GM19463 (cell line): ENCODE data around the gene RNF34.
"Not testable (repeated sequence)": the region's sequence is repeated elsewhere in the genome, so short reads cannot be mapped to it uniquely, and the experiment has no call there.

Source experiments
- ATAC-seq: cut with Tn5 transposase; IDR thresholded peaks from one replicate; pipeline ENCODE4 v1.9.1; 2021; ENCODE audit warnings: mild to moderate bottlenecking, moderate library complexity; ENCODE audit not compliant: unreplicated experiment

The RNF34 gene

GRCh38 chr12:121399391-121400331, at the start of gene RNF34:
Gene RNF34 (plus strand): TSS chr12:121400118. CDS start chr12:121400213, 95 bp downstream.
- ATAC-seq = peak; percentile 88

- ATAC-seq = peak; percentile 100
These were observed 47.9 kb upstream of the RNF34 start, which contains the start of gene ANAPC5 for GRCh38 chr12:121351820-121352681. Gene ANAPC5 (minus strand): TSS chr12:121352411. CDS start chr12:121352340, 71 bp downstream.

GRCh38 chr12:121352682-121353018, 47.3 kb upstream of the RNF34 start:
- ATAC-seq = no peak

- ATAC-seq = no peak
These were observed 44.1 kb upstream of the RNF34 start for GRCh38 chr12:121355818-121356217.

GRCh38 chr12:121356657-121357056, 43.3 kb upstream of the RNF34 start:
- ATAC-seq = no peak

- ATAC-seq = no peak
These were observed 42.6 kb upstream of the RNF34 start for GRCh38 chr12:121357331-121357730.

- ATAC-seq = no peak
These were observed 41.8 kb upstream of the RNF34 start for GRCh38 chr12:121358073-121358472.

- no peak for ATAC-seq
These were observed 35.2 kb upstream of the RNF34 start for GRCh38 chr12:121364683-121365121.

- no peak for ATAC-seq
These were observed 34.4 kb upstream of the RNF34 start for GRCh38 chr12:121365416-121366062.

- no peak for ATAC-seq
These were observed 33.9 kb upstream of the RNF34 start for GRCh38 chr12:121366063-121366459.

GRCh38 chr12:121371404-121371803, 28.5 kb upstream of the RNF34 start:
- no peak for ATAC-seq

- no peak for ATAC-seq
These were observed 26.2 kb upstream of the RNF34 start for GRCh38 chr12:121373755-121374154.

- ATAC-seq = not testable (repeated sequence)
These were observed 25.6 kb upstream of the RNF34 start for GRCh38 chr12:121374336-121374735.

GRCh38 chr12:121374945-121375584, 24.9 kb upstream of the RNF34 start:
- ATAC-seq = not testable (repeated sequence)

- ATAC-seq = no peak
These were observed 22.9 kb upstream of the RNF34 start for GRCh38 chr12:121376754-121377697.

GRCh38 chr12:121378736-121379135, 21.2 kb upstream of the RNF34 start:
- ATAC-seq = no peak

- ATAC-seq = no peak
These were observed 20.0 kb upstream of the RNF34 start for GRCh38 chr12:121379945-121380344.

- ATAC-seq = no peak
These were observed 16.3 kb upstream of the RNF34 start for GRCh38 chr12:121383601-121384021.

- not testable (repeated sequence) for ATAC-seq
These were observed 15.0 kb upstream of the RNF34 start for GRCh38 chr12:121384891-121385290.
